Activated CD8-positive, alpha-beta memory T cell treated with anti-CD3 and anti-CD28 coated beads for 4 hours (primary cell): ENCODE results near the gene IPO8.
"Not testable (repeated sequence)": the region's sequence is repeated elsewhere in the genome, so short reads cannot be mapped to it uniquely, and the experiment has no call there.

ENCODE experiments used
- DNase-seq, 2 donors: peaks; one replicate each; pipeline ENCODE4 v3.0.0-alpha.2; 2020; ENCODE audit warnings: low read depth in 2 of 2

IPO8 gene

DNA sequence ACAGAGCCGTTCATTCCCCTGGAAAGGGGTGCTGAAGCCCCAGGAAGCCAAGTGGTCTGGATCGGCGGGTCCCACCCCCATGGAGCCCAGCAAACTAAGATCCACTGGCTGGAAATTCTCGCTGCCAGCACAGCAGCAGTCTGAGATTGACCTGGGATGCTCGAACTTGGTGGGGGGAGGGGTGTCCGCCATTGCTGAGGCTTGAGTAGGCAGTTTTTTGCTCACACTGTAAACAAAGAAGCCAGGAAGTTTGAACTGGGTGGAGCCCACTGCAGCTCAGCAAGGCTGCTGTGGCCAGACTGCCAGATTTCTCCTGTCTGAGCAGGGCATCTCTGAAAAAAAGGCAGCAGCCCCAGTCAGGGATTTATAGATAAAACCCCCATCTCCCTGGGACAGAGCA, 91.4 kb downstream of the IPO8 start:
- DNase-seq = not testable (repeated sequence)

- no peak for DNase-seq
Observed at GRCh38 chr12:30603129-30603528, 92.5 kb downstream of the IPO8 start.

DNA sequence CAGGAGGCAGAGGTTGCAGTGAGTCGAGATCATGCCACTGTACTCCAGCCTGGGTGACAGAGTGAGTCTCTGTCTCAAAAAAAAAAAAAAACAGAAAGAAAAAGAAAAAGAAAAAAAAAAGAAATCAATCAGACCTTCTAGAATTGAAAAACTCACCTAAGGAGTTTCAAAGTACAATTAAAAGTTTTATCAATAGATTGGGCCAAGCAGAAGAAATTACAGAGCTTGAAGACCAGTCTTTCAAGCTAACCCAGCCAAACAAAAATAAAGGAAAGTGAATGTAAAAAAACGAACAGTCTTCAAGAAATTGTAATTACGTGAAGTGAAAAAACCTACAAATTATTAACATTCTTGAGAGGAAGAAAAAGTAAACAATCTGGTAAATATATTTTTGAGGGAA, 93.0 kb downstream of the IPO8 start:
- DNase-seq = no peak

- no peak for DNase-seq
Observed at GRCh38 chr12:30599608-30600007, 96.1 kb downstream of the IPO8 start.

GRCh38 chr12:30598889-30599288, 96.8 kb downstream of the IPO8 start:
- DNase-seq = no peak

- DNase-seq = no peak
Observed at GRCh38 chr12:30595742-30596141, 99.9 kb downstream of the IPO8 start.

DNA sequence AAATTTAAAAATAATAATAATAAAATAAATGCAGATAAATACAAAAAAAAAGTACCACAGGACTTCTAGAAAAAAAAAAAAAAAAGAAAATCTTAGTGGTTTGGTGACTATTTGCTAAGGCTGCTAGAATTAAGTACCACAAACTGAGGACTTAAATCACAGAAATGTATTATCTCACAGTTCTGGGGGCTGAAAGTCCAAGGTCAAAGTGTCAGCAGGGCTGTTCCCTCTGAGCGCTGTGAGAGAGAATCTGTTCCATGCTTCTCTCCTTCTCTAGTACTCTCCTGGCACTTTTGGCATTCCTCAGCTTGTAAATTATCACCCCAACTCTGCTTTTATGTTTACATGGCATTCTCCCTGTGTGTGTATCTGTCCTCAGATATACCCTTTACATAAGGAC, 101.2 kb downstream of the IPO8 start:
- DNase-seq = no peak

GRCh38 chr12:30588572-30588971, 107.1 kb downstream of the IPO8 start:
- DNase-seq = not testable (repeated sequence)

DNA sequence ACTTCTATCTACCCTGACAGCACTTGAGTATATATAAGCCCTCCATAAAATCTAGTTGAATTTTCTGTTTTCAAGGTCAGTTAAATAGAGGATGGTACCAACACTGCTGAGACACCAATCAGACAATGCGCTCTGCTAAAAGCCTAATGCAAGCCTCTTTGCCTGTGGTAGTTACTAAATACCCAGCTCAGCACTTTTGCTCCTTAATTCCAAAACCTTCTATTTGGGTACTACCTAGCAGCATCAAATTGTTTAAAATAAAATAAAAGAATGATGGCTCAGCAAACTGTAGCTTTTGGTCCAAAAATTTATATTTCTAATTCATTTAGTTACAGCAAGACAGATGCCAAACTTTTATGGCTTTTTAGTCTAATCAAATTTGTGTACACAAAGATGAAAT, 107.9 kb downstream of the IPO8 start:
- DNase-seq = no peak

DNA sequence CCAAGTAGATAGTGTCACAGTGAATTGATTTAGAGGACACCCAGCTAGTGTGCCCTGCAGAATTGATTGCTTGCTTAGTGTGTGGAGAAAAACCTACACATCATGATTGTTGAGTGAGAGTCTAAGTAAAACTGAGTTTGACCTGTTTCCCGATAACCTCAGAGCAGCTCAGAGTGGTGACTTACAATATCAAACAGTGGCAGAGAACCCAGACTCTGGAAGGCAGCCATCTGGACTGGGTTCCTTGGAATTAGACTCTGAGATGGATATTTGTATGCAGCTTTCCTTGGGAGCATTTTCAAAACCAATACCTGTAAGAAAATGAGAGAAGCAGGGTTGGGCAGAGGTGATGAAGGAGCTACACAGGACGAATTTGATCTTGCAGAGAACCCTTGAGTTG, 109.8 kb downstream of the IPO8 start:
- DNase-seq = no peak

DNA sequence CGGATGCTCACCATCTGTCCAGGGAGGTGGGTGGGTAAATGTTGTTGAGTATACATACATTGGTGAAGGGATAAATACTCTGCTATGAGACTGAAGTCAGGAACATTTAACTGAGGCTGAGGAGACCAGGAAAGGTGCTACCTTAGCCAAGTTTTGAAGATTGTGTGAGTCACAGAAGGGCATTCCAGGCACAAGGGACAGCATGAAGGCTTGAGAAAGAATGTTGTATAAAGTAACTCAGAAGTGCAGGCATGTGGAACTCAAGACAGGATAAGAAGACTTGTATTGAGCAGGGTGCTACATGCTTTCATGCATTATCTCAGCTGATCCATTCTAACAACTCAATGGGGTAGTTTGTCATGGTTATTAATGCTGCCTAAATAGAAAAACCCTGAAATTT, 112.7 kb downstream of the IPO8 start:
- DNase-seq = no peak

GRCh38 chr12:30580344-30580743, 115.3 kb downstream of the IPO8 start:
- DNase-seq = no peak
